ENCODE data around the gene SLU7. TPM values are rescaled to one million over a fixed set of nuclear protein-coding genes. Genes with fewer than 3 reads are reported as not detected.

SLU7 gene
- total RNA-seq, 4 donors from 2014 or later = 61.4 to 103 (median 87.2) TPM

DNA sequence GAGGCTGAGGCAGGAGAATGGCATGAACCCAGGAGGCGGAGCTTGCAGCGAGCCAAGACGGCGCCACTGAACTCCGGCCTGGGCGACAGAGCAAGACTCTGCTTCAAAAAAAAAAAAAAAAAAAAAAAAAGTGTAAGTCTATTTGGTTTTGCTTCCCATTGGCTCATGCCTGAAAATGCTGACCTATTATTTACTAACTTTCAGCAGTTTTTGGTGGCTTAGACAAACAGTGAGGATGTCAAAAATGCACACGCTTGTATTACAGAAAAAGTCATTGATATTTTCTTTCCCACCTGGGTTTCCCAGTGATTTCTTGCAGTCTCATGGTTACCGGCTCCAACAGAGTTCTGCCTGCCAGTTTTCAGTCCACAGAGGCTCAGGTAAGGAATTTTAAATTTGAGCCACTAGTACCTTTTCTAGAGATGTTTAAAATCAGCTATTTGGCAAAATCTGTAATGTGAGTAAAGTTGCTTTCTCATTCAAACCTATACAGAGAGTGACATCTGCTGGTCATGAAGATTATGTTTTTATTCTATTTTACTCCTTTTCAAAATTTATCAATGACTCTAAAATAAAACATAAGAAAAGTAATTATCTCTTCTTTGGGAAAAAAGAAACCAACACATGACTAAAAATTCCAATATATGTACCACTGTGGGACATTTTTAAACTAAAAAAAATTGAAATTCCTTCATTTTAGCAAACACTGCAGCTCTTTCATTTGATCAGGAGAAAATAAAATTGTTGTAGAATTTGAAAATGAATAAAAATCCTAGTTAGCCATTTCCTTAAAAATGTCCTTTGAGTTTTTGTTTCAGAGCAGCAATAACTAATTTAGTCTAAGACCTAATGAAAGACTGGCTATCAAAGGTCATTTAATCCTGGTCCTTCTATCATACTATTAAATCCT is 27.8 kb downstream of the SLU7 start:
- Histone ChIP-seq H3K36me3 (no peaks in the 10 kb centered on the region), H3K4me3 (no peak overlapping the region), H3K27ac (no peak overlapping the region), H3K27me3 (no peaks in the 10 kb centered on the region), H3K9me3 (no peaks in the 10 kb centered on the region), H3K4me1 (peaks cover 0 to 9% of the 10 kb centered on the region in 2 donors)
- in situ Hi-C loops (cut with MboI; ENCODE audit: low sequenced_read_pairs in 4 of 4) (loop anchor here in 1 of 4 donors (10.0 kb wide), 1 partner anchor 366 kb away; no protein-coding TSS in a partner anchor), intact Hi-C loops (cut with DNase I; ENCODE audit: low total_unique reads) (no loop called here)
- ATAC-seq (no peak), DNase-seq (no peak)
- TF ChIP-seq POLR2A (IDR thresholded peaks at IDR 0.05) = no peak
- TF ChIP-seq, protein P1, sequence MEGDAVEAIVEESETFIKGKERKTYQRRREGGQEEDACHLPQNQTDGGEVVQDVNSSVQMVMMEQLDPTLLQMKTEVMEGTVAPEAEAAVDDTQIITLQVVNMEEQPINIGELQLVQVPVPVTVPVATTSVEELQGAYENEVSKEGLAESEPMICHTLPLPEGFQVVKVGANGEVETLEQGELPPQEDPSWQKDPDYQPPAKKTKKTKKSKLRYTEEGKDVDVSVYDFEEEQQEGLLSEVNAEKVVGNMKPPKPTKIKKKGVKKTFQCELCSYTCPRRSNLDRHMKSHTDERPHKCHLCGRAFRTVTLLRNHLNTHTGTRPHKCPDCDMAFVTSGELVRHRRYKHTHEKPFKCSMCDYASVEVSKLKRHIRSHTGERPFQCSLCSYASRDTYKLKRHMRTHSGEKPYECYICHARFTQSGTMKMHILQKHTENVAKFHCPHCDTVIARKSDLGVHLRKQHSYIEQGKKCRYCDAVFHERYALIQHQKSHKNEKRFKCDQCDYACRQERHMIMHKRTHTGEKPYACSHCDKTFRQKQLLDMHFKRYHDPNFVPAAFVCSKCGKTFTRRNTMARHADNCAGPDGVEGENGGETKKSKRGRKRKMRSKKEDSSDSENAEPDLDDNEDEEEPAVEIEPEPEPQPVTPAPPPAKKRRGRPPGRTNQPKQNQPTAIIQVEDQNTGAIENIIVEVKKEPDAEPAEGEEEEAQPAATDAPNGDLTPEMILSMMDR (IDR thresholded peaks at IDR 0.05 in 4 of 5, conservative IDR thresholded peaks at IDR 0.05 in 1 of 5) = peak in 4 of 5 experiments; percentile 21 to 48 (median 34)

DNA sequence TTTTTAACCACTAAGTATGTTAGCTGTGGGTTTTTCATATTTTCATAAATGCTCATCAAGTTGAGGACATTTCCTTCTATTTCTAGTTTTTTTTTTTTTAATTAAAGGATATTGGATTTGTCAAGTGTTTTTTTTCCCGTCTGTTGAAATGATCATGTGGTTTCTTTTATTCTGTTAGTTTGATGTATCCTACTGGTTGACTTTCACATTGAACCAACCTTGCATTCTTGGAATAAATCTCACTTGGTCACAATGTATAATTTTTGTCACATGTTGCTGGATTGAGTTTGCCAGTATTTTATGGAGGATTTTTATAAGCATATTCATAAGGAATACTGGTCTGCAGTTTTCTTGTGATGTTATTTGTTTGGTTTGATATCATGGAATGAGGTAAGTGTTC is 31.4 kb downstream of the SLU7 start:
- Histone ChIP-seq H3K36me3 (no peaks in the 10 kb centered on the region), H3K27ac (no peak overlapping the region), H3K4me3 (no peak overlapping the region), H3K4me1 (peaks cover 0 to 2% of the 10 kb centered on the region in 2 donors), H3K9me3 (no peaks in the 10 kb centered on the region), H3K27me3 (no peaks in the 10 kb centered on the region)
- DNase-seq (no peak), ATAC-seq (no peak)
- TF ChIP-seq, protein P1 (IDR thresholded peaks at IDR 0.05 in 4 of 5, conservative IDR thresholded peaks at IDR 0.05 in 1 of 5) = no peak
- TF ChIP-seq POLR2A (IDR thresholded peaks at IDR 0.05) = no peak
- intact Hi-C loops (cut with DNase I; ENCODE audit: low total_unique reads) = no loop called here
- in situ Hi-C loops (cut with MboI; ENCODE audit: low sequenced_read_pairs in 4 of 4) = no loop called here

DNA sequence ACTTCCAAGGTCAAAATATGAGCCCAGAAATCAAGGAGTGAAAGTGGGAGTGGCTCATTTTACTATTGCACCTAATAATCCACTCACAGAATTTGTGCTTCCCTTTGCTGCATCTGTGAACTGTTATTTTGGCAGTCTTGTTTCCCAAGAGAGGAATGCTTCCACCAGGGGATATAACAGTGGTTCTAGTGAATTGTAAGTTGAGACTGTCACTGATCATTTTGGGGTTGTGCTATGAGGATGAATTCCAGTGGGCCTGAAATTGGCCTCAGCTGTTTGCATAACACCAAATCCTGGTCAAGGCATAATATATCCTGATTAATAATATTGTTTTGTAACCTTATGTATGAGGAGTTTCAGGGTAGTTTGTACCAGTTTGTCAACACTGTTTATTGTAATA is 33.4 kb downstream of the SLU7 start:
- TF ChIP-seq POLR2A (IDR thresholded peaks at IDR 0.05) = no peak
- TF ChIP-seq, protein P1 (IDR thresholded peaks at IDR 0.05 in 4 of 5, conservative IDR thresholded peaks at IDR 0.05 in 1 of 5) = no peak
- ATAC-seq (no peak), DNase-seq (no peak)
- intact Hi-C loops (cut with DNase I; ENCODE audit: low total_unique reads) (no loop called here), in situ Hi-C loops (cut with MboI; ENCODE audit: low sequenced_read_pairs in 4 of 4) (no loop called here)
- Histone ChIP-seq H3K27ac (no peak overlapping the region), H3K4me3 (no peak overlapping the region), H3K4me1 (peaks cover 0 to 2% of the 10 kb centered on the region in 2 donors), H3K9me3 (no peaks in the 10 kb centered on the region), H3K36me3 (no peaks in the 10 kb centered on the region), H3K27me3 (no peaks in the 10 kb centered on the region)

DNA sequence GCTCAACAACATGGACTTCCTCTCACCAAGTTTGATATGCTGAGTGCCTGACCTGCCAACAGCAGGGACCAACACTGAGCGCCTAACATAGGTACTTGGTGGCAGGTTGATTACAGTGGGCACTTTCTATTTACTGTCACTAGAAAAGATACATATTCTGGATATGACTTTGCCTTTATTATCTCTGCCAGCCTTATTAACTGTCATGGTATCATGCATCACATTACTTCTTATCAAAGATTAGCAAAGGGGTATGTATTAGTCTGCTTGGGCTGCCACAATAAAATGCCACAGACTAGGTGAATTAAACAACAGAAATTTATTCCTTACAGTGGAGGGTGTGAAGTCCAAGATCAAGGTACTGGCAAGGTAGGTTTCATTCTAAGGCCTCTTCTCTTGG is 34.2 kb downstream of the SLU7 start:
- in situ Hi-C loops (cut with MboI; ENCODE audit: low sequenced_read_pairs in 4 of 4) (no loop called here), intact Hi-C loops (cut with DNase I; ENCODE audit: low total_unique reads) (no loop called here)
- no peaks in the 10 kb centered on the region for H3K36me3 ChIP-seq
- H3K27me3 ChIP-seq = no peaks in the 10 kb centered on the region
- ATAC-seq (no peak), DNase-seq (no peak)
- peaks cover 0 to 2% of the 10 kb centered on the region in 2 donors for H3K4me1 ChIP-seq
- H3K27ac ChIP-seq = no peak overlapping the region
- H3K4me3 ChIP-seq = no peak overlapping the region
- no peaks in the 10 kb centered on the region for H3K9me3 ChIP-seq
- no peak for TF ChIP-seq POLR2A (IDR thresholded peaks at IDR 0.05)
- TF ChIP-seq, protein P1 (IDR thresholded peaks at IDR 0.05 in 4 of 5, conservative IDR thresholded peaks at IDR 0.05 in 1 of 5) = no peak

All from gastrocnemius medialis (tissue), 4 donors.